Right hindlimb (tissue), 1 donor: Measurements from ENCODE around the gene DFFA.
"Not testable (repeated sequence)": the region's sequence is repeated elsewhere in the genome, so short reads cannot be mapped to it uniquely, and the experiment has no call there.

Experiments used
- DNase-seq: peaks from one replicate; pipeline ENCODE4 v3.0.0-alpha.2; 2018

DFFA gene

DNA sequence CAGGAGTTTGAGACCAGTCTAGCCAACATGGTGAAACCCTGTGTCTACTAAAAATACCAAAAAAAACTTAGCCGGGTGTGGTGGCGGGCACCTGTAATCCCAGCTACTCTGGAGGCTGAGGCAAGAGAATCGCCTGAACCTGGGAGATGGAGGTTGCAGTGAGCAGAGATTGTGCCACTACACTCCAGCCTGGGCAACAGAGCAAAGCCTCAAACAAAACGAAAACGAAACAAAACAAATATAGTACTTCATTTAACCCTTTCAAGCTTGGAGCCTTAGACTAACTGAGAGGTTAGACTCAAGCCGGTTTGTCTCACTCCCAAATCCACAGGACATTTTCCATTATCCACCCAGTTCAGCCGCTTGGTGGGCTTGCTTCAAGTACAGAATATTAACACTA is 14.9 kb downstream of the DFFA start:
- DNase-seq: not testable (repeated sequence)

DNA sequence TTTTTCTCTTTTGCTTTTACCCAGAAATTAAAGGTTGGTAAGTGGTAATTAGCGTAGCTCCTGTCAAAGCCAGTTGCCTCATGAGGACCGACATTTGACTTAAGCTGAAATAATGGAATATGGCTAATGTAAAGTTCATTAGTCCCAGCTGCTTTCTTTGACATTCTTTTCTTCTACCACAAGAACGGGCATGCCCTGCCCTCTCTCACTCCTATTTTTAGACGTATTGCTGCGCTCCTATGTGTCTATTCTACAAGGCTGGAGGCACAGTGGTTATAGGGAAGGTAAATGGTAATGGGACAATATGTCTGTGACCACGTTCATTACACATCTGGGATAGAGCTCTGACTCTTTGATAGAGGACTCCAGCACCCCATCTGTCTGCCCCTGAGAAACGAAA is 15.7 kb downstream of the DFFA start:
- no peak for DNase-seq

DNA sequence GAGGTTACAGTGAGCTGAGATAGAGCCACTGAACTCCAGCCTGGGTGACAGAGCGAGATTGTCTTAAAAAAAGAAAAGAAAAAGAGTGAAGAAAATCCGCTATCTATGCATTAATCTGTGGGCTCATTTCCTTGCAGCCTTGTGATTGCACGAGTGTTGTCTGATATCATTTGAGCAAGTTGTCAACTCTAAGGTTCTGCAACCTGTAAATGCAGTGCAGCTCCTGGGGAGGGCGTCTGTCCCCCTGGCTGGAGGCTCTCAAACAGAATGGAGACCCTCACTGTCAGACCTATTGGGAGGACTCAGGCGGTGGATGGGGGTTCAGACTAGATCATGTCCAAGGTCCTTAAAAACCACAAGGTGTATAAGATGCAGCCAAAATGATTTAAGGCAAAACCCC is 16.3 kb downstream of the DFFA start:
- no peak for DNase-seq

DNA sequence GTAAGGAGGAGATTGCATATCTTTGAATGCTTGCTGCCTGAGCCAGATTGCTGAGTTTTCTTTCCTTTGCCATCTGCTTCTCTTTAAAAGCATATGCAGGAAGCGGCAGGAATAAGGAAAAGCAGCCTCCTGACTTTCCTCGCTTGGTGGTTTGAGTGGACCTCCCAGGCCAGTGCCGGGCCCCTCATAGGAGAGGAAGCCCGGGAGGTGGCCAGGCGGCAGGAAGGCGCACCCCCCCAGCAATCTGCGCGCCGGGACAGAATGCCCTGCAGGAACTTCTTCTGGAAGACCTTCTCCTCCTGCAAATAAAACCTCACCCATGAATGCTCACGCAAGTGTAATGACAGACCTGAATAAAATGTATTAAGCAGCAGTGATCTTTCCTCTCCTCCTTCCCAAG is 21.0 kb downstream of the DFFA start:
- DNase-seq: peak; percentile 52

DNA sequence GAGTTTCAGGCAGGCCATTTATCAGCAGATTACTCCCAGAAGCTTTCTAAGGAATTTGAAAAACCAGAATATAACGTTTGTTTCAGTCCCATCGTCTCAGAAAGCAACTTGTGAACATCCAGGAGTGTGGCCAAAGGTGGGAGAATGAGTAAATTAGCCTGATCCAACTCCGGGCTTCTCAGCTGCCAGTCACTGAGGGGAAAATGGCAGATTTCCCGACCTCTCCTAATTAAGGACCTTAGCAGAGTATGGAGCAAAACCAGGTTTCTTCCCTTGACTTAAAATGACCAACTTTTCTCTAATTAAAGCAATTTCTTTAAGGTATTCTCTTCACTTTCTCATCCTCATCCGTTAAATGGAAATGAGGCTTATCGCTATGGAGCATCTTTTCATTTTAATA is 21.5 kb downstream of the DFFA start:
- no peak for DNase-seq

DNA sequence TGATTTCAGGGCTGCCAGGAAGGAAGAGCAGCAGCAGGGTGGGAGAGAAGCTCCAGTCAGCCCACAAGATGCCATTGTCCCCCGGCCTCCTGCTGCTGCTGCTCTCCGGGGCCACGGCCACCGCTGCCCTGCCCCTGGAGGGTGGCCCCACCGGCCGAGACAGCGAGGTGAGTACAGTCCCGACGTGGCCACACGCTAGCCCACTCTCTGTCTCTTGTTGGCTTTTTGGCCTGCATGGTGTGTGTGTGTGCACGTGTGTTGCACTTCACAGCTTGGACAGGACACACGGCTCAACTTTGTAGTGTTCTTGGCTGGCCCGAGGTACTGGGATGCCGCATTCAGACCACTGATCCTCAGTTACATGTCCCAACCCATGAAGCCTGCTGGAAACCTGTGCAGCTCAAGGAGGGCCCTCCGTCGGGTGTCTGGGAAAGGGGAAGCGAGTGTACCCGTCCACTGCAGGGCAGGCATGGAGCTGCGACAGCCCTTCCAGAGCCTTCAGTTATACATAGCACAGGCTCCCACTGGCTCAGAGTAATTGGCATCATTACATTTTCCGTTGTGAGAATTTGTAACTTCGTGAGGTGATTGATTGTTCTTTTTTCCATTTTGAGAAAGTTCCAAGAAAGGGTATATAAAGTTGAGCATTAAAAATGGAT is 22.0 kb downstream of the DFFA start:
- DNase-seq: peak; percentile 38

DNA sequence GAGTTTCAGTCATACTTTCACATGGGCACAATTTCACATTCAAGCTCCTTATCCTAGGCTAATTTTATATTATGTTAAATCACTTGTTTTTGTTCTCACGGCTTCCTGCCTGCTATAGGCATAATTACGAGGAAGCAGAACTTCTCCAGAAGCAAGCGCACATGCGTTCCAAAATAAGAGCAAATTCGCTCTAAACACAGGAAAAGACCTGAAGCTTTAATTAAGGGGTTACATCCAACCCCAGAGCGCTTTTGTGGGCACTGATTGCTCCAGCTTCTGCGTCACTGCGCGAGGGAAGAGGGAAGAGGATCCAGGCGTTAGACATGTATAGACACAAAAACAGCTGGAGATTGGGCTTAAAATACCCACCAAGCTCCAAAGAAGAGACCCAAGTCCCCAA is 22.6 kb downstream of the DFFA start, which contains the start of gene CORT:
Gene CORT (plus strand): TSS at position 281 of the 400 bp plus-strand sequence. CDS start 193 bp downstream, outside the sequence.
- no peak for DNase-seq

DNA sequence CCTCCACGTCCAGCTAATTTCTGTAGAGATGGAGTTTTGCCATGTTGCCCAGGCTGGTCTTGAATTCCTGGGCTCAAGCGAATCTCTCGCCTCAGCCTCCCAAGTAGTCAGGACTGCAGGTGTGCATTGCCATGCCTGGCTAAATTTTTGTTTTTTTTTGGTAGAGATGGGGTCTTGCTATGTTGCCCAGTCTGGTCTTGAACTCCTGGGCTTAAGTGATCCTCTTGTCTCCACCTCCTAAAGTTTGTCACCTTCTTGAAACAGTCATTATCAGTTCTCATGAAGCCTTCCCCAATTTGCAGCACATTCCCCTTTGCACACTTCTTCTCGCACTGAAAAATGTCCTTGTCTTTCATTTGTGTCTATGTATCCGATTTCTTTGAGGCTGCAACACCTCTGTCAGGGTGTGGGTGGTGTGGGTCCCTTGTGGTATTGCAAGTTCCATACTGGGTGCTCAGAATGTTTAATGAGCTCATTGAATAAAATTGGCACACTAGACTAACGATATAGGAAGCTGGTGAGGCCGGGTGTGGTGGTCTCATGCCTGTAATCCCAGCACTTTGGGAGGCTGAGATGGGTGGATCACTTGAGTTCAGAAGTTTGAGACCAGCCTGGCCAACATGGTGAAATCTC is 25.4 kb downstream of the DFFA start:
- no peak for DNase-seq

DNA sequence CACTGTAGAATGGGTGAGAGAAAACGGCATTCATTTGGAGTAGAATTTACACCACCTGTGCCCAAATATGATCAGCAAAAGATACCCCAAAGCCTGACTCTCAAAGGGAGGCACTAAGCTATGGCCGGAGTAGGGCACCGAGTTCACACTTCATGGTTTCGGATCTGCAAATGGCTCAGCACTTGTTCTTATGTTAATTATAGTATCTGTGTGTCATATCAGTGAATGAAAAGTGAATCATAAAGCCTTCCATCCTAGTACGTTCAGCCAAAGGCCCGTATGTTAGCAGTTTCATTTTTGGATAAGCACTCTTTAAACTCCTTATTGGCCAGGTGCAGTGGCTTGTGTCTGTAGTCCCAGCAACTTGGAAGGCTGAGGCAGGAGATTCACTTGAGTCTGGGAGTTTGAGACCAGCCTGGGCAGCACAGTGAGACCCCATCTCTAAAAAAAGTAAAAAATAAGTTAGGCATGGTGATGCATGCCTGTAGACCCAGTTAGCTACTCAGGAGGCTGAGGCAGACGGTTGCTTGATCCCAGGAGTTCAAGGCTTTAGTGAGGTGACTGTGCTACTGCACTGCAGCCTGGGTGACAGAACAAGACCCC is 27.4 kb downstream of the DFFA start:
- no peak for DNase-seq

DNA sequence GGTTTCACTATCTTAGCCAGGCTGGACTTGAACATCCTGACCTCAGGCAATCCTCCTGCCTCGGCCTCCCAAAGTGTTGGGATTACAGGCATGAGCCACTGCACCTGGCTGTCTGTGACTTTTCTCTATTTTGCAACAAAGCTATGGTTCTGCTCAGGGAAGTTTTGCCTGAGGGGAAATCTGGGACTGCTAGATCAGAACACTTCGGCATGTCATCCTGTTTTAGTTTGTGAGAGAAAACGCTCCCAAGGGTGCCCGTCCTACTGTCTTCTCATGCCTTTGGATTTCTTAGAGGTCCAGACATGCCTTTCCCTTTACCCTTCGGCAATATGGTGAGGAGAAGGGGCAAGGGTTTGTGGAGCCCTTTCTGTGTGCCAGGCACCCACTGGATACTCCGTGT is 28.1 kb downstream of the DFFA start:
- no peak for DNase-seq

DNA sequence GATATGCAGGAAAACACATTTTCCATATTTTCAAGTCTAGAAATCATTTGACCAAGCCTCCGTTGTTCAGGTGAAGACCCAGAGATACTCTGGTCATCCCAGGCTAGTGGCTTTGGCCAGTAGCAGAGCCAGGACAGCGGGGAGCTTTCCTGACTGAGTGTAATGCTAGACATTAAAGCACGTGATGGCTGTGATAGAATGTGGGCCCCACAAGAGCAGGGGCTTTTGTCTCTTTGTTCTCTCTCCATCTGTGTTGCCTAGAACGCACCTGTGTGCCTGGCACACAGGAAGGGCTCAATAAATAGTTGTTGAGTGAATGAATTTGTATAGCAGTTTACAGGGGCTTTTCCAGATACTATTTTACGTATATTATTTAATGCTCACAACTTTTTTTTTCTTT is 31.5 kb downstream of the DFFA start:
- DNase-seq: no peak

DNA sequence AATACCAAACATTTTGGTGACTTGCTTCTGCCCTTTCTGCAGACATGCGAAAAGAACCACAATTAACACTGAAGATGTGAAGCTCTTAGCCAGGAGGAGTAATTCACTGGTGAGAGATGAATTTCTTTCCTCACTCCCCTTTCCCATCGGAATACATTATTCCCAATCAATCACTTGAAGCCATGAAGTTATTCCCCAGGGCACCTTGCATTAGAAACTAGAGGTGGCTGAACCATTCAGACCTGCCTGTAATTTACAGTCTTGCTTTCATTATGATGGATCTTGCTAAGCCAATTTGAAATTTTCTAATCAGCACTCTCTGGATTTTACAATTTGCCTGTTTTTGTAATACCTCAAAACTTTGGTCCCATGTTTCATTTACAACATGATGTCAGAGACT is 32.0 kb downstream of the DFFA start:
- no peak for DNase-seq

DNA sequence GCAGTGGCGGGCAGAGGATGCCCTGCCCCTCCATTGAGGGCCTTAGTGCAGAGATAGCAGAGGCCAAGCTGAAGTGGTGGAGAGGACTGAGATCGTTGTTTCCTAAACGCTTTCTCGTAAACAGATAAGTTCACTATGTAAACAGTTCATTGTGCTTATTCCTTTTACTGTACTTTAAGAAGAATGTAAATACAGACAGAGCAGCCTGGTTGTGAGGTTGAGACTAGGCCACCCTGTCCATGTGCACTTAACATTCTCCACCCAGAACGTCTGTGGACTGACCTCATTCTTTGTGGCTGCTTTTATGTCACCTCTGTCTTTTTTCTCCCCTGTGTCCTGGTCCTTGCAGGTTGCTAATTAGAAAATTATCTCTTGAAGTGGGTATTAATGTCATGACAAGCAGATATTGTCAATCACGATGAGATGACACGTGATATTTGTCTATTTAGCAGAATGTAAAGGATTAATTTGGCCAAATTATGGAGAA is 33.6 kb downstream of the DFFA start:
- DNase-seq: no peak

DNA sequence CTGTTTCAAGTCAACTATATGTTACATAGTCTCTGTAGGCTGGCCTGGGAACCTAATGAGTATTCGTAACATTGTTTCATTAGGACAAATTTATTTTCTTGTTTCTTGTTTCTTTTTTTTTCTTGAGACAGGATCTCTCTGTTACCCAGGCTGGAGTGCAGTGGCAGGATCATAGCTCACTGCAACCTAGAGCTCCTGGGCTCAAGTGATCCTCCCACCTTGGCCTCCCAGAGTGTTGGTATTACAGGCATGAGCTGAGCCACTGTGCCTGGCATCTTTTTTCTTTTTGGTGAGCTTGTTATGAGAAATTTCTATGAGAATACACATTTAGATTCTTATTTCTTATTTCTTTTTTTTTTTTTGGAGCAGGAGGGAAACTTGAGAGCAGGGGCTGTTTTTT is 35.3 kb downstream of the DFFA start:
- DNase-seq: no peak

DNA sequence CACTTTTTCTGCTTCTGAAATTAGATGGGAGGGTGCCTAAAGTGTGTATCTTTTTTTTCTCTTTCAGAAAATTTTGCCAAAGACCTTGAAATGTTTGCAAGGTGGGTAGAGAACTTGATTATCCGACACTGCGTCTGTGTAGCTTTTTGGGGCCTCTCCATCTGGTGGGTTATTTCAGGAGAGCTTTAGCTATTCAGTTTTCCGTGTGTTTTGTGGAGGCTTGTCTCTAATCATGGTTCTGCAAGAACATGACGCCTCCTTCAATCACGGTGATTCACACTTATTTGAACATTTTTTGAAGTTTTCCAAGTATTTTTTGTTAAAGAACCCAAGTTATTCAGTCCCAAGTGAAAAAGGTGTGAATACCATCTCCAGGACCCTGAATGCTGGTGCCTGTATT is 37.7 kb downstream of the DFFA start:
- DNase-seq: no peak

DNA sequence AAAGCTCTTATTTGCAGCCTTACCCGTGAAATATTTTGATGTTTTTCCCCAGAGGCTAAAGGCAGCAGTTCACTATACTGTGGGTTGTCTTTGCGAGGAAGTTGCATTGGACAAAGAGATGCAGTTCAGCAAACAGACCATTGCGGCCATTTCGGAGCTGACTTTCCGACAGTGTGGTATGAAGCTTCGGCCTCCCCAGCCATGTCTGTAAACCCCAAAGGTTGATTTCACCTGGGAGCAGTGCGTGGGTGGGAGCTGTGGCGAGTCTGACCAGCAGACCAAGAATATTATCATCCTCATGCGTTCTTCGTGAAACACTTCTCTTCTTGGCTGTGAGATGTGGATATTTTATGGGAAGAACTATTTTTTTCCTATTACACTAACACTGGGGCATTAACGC is 38.5 kb downstream of the DFFA start:
- no peak for DNase-seq

DNA sequence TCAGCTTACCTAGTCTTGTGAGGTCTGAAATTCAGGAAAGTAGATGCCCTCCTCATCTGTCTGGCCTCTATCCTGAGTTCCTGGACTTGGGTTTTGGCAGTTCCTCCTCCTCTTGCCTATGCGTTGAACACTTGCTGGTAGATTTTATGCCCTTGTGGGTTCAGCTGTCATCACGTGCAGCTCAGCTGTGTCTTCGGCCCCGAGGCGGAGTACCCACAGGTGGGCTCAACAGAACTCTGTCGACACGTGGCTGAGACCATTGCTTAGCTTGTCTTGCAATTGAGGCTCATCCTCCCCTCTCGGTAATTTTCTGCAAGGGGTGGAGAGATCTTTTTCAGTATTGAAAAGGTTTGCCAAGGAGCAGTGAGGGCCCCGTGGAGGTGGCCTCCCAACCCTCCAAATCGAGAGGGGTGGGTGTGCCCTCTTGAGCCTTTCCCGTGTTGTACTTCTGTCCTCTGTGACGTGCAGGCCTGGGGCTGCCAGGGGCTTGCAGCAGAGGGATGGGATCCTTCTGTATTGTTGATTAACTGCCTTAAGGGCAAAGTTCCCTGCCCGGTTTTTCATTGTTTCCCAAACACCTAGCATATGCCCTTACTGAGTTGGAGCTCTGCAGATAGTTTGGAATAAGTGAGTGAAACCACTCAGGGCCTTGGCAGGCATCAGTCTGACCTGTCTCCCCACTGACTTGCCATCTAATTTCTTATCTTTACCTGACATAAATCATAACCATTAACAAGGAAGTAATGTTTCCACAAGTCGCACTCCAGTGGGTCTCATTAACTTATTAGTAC is 39.2 kb downstream of the DFFA start:
- DNase-seq: no peak

DNA sequence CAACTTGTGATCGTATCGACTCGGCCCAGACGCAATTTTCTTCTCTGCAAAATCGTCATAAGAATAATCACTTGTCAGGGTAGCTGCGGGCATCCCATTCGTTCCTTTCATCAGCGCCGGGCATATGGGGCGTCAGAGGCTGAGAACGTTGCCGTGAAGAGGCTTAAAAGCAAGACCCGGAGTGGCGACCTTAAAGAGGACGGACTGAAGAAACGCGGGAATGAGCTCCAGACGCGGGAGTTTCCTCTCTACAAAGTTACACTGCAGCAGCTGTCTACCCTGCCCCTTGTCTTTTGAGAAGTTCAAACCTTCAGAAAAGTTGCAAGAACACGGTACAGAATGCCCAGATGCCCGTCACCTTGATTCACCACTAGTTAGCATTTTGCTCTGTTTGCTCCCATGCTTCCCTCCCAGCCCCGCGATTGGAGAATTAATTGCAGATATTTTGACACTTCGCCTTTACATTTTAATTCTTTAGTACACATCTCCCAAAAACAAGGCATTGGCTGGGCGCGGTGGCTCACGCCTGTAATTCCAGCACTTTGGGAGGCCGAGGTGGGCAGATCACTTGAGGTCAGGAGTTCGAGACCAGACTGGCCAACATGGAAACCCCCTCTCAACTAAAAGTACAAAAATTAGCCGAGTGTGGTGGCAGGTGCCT is 41.1 kb downstream of the DFFA start:
- DNase-seq: no peak

DNA sequence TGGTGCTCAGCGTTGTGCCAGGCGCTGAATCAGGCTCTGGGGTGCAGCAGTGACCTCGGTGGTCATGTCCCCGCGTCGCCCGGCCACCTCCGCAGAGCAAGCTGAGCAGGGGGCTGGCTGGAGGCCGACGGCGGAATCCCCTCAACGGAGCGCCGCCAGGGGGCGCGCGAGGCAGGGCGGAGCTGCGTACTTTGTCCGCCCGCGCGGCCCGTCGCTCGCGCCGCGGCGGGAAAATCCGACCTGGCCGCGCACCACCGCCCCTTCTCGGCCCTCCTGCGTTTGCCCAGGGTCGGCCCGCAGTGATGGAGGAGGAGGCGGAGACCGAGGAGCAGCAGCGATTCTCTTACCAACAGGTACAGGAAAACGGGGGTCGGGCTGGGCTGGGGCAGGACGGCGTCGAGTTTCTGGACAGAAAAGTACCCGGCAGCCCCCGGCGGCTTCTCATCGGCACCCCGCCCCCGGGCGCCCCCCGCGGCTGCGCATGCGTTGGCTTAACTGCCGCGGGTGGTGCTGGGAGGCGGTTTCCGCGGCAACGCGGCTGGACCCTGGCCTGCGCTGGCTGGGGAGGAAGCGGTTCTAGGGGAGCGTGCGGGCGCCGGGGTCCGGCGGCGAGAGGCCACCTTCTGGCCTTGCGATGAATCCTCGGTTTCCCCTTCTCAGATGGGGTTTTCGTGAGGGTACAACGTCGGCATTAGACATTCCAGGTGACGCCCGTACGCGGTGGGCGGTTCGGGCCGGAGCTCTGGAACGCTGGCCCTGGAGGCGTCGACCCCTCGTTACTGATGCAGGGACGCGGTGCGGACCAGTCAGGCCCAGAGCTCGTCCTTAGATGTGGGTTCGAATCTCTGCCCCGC is 41.9 kb downstream of the DFFA start, which contains the start of gene CENPS:
Gene CENPS (plus strand): TSS at position 218 of the 854 bp plus-strand sequence. CDS start 85 bp downstream, at position 303.
- peak; percentile 93 for DNase-seq

DNA sequence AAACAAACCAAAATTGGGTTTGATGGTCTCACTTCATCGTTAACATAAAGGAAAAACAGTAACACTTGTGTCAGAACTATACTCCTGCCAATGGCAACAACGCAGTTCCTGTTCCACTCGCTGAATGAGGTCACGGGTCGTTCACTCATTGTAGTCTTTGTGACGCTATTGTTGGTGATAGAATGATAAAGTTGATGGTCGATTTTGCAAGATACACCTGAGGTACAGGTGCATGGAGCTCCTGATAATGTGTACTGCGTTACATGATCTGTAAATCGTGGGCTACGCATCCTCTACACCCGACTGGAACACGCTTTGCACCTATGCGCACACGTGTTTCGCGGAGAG is 42.5 kb downstream of the DFFA start:
- no peak for DNase-seq

DNA sequence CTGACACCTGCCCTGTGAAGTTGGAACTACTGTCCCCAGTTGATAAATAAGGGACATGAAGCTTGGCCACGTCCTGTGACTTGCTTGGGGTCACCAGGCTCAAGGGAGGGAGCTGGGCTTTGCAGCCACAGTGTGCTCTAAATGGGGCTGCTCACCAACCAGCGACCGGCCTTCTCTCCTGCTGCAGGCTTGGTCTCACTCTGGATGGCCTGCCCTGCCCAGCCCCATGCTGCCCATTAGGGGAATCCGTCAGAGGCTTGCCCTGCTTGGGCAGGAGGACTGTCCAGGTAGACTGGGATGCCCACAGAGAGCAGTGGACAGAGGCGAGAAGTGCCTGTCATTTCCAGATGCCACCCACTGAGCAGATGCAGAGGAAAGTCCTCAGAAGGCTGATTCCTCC is 43.3 kb downstream of the DFFA start:
- no peak for DNase-seq

DNA sequence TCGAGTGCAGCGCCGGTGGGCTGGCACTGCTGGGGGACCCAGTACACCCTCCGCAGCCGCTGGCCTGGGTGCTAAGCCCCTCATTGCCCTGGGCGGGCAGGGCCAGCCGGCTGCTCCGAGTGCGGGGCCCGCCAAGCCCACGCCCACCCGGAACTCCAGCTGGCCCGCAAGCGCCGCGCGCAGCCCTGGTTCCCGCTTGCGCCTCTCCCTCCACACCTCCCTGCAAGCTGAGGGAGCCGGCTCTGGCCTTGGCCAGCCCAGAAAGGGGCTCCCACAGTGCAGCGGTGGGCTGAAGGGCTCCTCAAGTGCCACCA is 45.8 kb downstream of the DFFA start:
- not testable (repeated sequence) for DNase-seq
